IMR-90 (cell line): ENCODE data around the gene BRCA2. TPM values are rescaled to one million over a fixed set of nuclear protein-coding genes. Genes with fewer than 3 reads are reported as not detected.

Experiments used
- ATAC-seq: fragments of 200-7000 bp; cut with Tn5 transposase; 2 replicates; pipeline ENCODE4 v1.9.1; 2020; ENCODE audit warnings: low read depth, mild to moderate bottlenecking, moderate library complexity
- BruUV-seq: library from RNA; stranded (reverse); fragments of 400-500 nt; replicated peaks from 2 replicates; lab custom pipeline; 2021; lab: Mats Ljungman, UMichigan
- CTCF ChIA-PET: fragments of 300-600 bp; formaldehyde crosslinking; extraction: SDS; loops from one replicate; lab custom pipeline; 2021; ENCODE audit warnings: antibody characterized with exemption; lab: Yijun Ruan, JAX
- POLR2A ChIA-PET: fragments of 300-600 bp; sonication (Branson Sonifier 250); formaldehyde crosslinking; loops from one replicate; lab custom pipeline; 2022; ENCODE audit warnings: antibody characterized with exemption; ENCODE audit not compliant: unreplicated experiment; lab: Charles Lee
- DNase-seq: peaks from one replicate; pipeline ENCODE4 v3.0.0; 2013
- H2AFZ ChIP-seq: replicated peaks from 2 replicates; pipeline ENCODE3; 2013; ENCODE audit warnings: low read length, mild to moderate bottlenecking; ENCODE audit not compliant: poor library complexity
- H2AK5ac ChIP-seq: 2 replicates; pipeline ENCODE4 v1.6.1; 2013; ENCODE audit warnings: low read depth, low read length, inconsistent platforms
- H2AK9ac ChIP-seq: replicated peaks from 2 replicates; pipeline ENCODE3; 2013; ENCODE audit warnings: mild to moderate bottlenecking, low read depth, low read length, moderate library complexity; ENCODE audit not compliant: poor library complexity
- H2BK120ac ChIP-seq: 2 replicates; pipeline ENCODE4 v1.6.1; 2013; ENCODE audit warnings: low read depth, low read length, inconsistent platforms
- H2BK15ac ChIP-seq: 3 replicates; pipeline ENCODE4 v1.6.1; 2013; ENCODE audit warnings: low read depth, low read length, inconsistent platforms
- H2BK20ac ChIP-seq: 2 replicates; pipeline ENCODE4 v1.6.1; 2013; ENCODE audit warnings: low read depth, mild to moderate bottlenecking, inconsistent platforms, low read length, moderate library complexity
- H2BK5ac ChIP-seq: 2 replicates; pipeline ENCODE4 v1.6.1; 2013; ENCODE audit warnings: mild to moderate bottlenecking, low read depth, low read length, inconsistent platforms; ENCODE audit not compliant: poor library complexity, severe bottlenecking
- H3K14ac ChIP-seq: replicated peaks from 2 replicates; pipeline ENCODE4 v1.6.1; 2013; ENCODE audit warnings: low read depth, low read length, inconsistent platforms
- H3K18ac ChIP-seq: 2 replicates; pipeline ENCODE4 v1.6.1; 2013; ENCODE audit warnings: low read depth, low read length, control low read depth
- H3K23ac ChIP-seq: 2 replicates; pipeline ENCODE4 v1.6.1; 2013; ENCODE audit warnings: low read depth, low read length, inconsistent platforms
- H3K27ac ChIP-seq: 2 replicates; pipeline ENCODE4 v1.5.1; 2013; ENCODE audit warnings: mild to moderate bottlenecking, control low read depth, low read length; ENCODE audit not compliant: insufficient read depth
- H3K27me3 ChIP-seq: 2 replicates; pipeline ENCODE4 v1.6.1; 2013; ENCODE audit warnings: low read length; ENCODE audit not compliant: control insufficient read depth, insufficient read depth
- H3K36me3 ChIP-seq: 2 replicates; pipeline ENCODE4 v1.6.1; 2013; ENCODE audit warnings: low read length, mixed read lengths; ENCODE audit not compliant: control insufficient read depth, insufficient read depth
- H3K4ac ChIP-seq: 2 replicates; pipeline ENCODE4 v1.6.1; 2013; ENCODE audit warnings: low read depth, low read length, inconsistent platforms
- H3K4me1 ChIP-seq: 2 replicates; pipeline ENCODE4 v1.6.1; 2013; ENCODE audit warnings: low read length, mixed read lengths; ENCODE audit not compliant: control insufficient read depth, insufficient read depth
- H3K4me2 ChIP-seq: 2 replicates; pipeline ENCODE4 v1.6.1; 2013; ENCODE audit warnings: low read depth, mild to moderate bottlenecking, control low read depth, low read length, moderate library complexity
- H3K4me3 ChIP-seq: 2 replicates; pipeline ENCODE4 v1.5.1; 2013; ENCODE audit warnings: low read depth, mild to moderate bottlenecking, control low read depth, low read length, moderate library complexity; ENCODE audit not compliant: insufficient read depth
- H3K56ac ChIP-seq: 2 replicates; pipeline ENCODE4 v1.6.1; 2013; ENCODE audit warnings: low read length, inconsistent platforms; ENCODE audit not compliant: insufficient read depth; ENCODE audit errors: extremely low read depth
- H3K79me1 ChIP-seq, 2 experiments: 2 replicates each; pipeline ENCODE4 v1.6.1; 2013; ENCODE audit warnings: low read length in 2 of 2, inconsistent platforms in 1 of 2, low read depth in 1 of 2
- H3K9ac ChIP-seq: 2 replicates; pipeline ENCODE4 v1.6.1; 2013; ENCODE audit warnings: low read depth, low read length, control low read depth
- H3K9me1 ChIP-seq: 2 replicates; pipeline ENCODE4 v1.6.1; 2013; ENCODE audit warnings: low read length, inconsistent platforms; ENCODE audit not compliant: insufficient read depth
- H3K9me3 ChIP-seq: 2 replicates; pipeline ENCODE4 v1.6.1; 2013; ENCODE audit warnings: low read length; ENCODE audit not compliant: control insufficient read depth, insufficient read depth
- H4K20me1 ChIP-seq: 2 replicates; pipeline ENCODE4 v1.6.1; 2013; ENCODE audit warnings: low read length, inconsistent platforms; ENCODE audit not compliant: insufficient read depth
- H4K5ac ChIP-seq: 2 replicates; pipeline ENCODE4 v1.6.1; 2013; ENCODE audit warnings: mild to moderate bottlenecking, low read depth, low read length, control low read depth
- H4K8ac ChIP-seq, 2 experiments: 2 replicates each; pipeline ENCODE4 v1.6.1; 2013; ENCODE audit warnings: low read depth in 2 of 2, low read length in 2 of 2, control low read depth in 1 of 2, inconsistent platforms in 1 of 2
- H4K91ac ChIP-seq: 2 replicates; pipeline ENCODE4 v1.6.1; 2013; ENCODE audit warnings: low read depth, low read length, inconsistent platforms; ENCODE audit not compliant: insufficient read depth
- CEBPB ChIP-seq: IDR thresholded peaks from 2 replicates; pipeline ENCODE4 v1.6.1; 2012; ENCODE audit warnings: low read depth, low read length, improper control_type of control experiment
- FOS ChIP-seq: fragments of 150-350 bp; IDR thresholded peaks from 2 replicates; pipeline ENCODE4 v1.6.1; 2016; ENCODE audit warnings: low read depth, low read length
- NFE2L2 ChIP-seq: fragments of 150-350 bp; IDR thresholded peaks from 2 replicates; pipeline ENCODE4 v1.6.1; 2016; ENCODE audit warnings: low read depth, mild to moderate bottlenecking, low read length
- WGBS, 2 experiments: methylation state at CpG; one replicate each; pipeline versions ENCODE4 v1.1.5 to v1.1.7; 2013; ENCODE audit warnings: missing lambda C conversion rate in 2 of 2; ENCODE audit not compliant: insufficient read length in 1 of 2; ENCODE audit errors: extremely low coverage in 2 of 2; 5-methylcytosine and 5-hydroxymethylcytosine counted together
- dilution Hi-C: fragments of 300-500 bp; cut with HindIII; formaldehyde crosslinking; loops from one replicate; pipeline ENCODE4 v1.14.3; 2018; ENCODE audit warnings: low sequenced_read_pairs; ENCODE audit not compliant: unreplicated experiment
- in situ Hi-C: fragments of 300-500 bp; cut with MboI; formaldehyde crosslinking; loops from 3 replicates; pipeline ENCODE4 v1.14.3; 2019; ENCODE audit warnings: low sequenced_read_pairs, inconsistent platforms, mixed read lengths
- intact Hi-C: fragments of 100-400 bp; cut with micrococcal nuclease; formaldehyde crosslinking; loops from 2 replicates; pipeline ENCODE4 v1.10.0; 2022
- polyA plus RNA-seq, 3 experiments: library from polyadenylated mRNA; depleted of rRNA; stranded (reverse); fragments of >200 nt; gene quantifications; 2 replicates each; pipeline ENCODE4 v1.2.3, GENCODE V29; 2012; ENCODE audit warnings: low replicate concordance in 1 of 3
- total RNA-seq: library from RNA; depleted of rRNA; stranded (reverse); fragments of >200 nt; gene quantifications from 2 replicates; pipeline ENCODE4 v1.2.3, GENCODE V29; 2012

BRCA2 gene
- total and polyA plus RNA-seq, 2 of the 4 experiments (the other 2 are of a cell fraction), result 2.0 to 9.7 TPM

- no peak overlapping the region for H4K5ac ChIP-seq
- H3K9me1 ChIP-seq, result no peaks in the 10 kb centered on the region
- no peak overlapping the region for H3K14ac ChIP-seq
- no peak overlapping the region for H3K56ac ChIP-seq
- peak; percentile 65 for ATAC-seq
- H3K9me3 ChIP-seq, result no peaks in the 10 kb centered on the region
- in situ Hi-C loops, result no loop called here
- no peak overlapping the region for H3K9ac ChIP-seq
- H3K4me1 ChIP-seq, result peaks cover 2% of the 10 kb centered on the region; the same call in 1 of the 2 replicates
- H2AK5ac ChIP-seq, result no peak overlapping the region
- H2BK120ac ChIP-seq, result no peak overlapping the region
- no peak overlapping the region for H4K8ac ChIP-seq
- H2AK9ac ChIP-seq, result no peak overlapping the region
- intact Hi-C loops, result no loop called here
- peak overlapping the region; percentile 39 for H2AFZ ChIP-seq
- BruUV-seq, result no TSS peak
- H3K18ac ChIP-seq, result no peak overlapping the region
- H3K79me1 ChIP-seq, result peaks cover 0 to 2% of the 10 kb centered on the region in 2 experiments; a peak in 2 of 4 replicates
- ChIA-PET CTCF (no interaction called here), POLR2A (no interaction called here)
- TF ChIP-seq FOS (peak; percentile 34; the same call in 1 of the 2 replicates), CEBPB (peak; percentile 89), NFE2L2 (no peak)
- 0 out of 2 replicates have a peak, but pooled peaks cover 4% of the 10 kb centered on the region for H3K36me3 ChIP-seq
- no peaks in the 10 kb centered on the region for H4K20me1 ChIP-seq
- no peak overlapping the region for H3K4ac ChIP-seq
- H3K23ac ChIP-seq, result no peak overlapping the region
- no peak overlapping the region for H4K91ac ChIP-seq
- WGBS, 2 experiments, result no CpG with 5 or more reads among the region's 2 CpGs
- no peak overlapping the region for H2BK5ac ChIP-seq
- peak; percentile 71 for DNase-seq
- H2BK20ac ChIP-seq, result no peak overlapping the region
- H3K27ac ChIP-seq, result no peak overlapping the region
- dilution Hi-C loops, result no loop called here
- no peak overlapping the region for H2BK15ac ChIP-seq
- H3K4me3 ChIP-seq, result no peak overlapping the region
- H3K4me2 ChIP-seq, result no peak overlapping the region
- no peaks in the 10 kb centered on the region for H3K27me3 ChIP-seq
Observed at GRCh38 chr13:32330441-32330840, 15.1 kb downstream of the BRCA2 start.
